T-helper 9 cell (primary cell): ENCODE results near the gene PITPNB.

Source experiments
- DNase-seq: peaks from one replicate; pipeline ENCODE4 v3.0.0-alpha.2; 2020

Gene PITPNB

GRCh38 chr22:27878541-27878940 is 40.5 kb downstream of the PITPNB start:
- DNase-seq = no peak

- no peak for DNase-seq
Measured at GRCh38 chr22:27877501-27877900, 41.6 kb downstream of the PITPNB start.

GRCh38 chr22:27876684-27877083 is 42.4 kb downstream of the PITPNB start:
- DNase-seq = no peak

- DNase-seq = no peak
Measured at GRCh38 chr22:27875951-27876350, 43.1 kb downstream of the PITPNB start.

GRCh38 chr22:27874764-27875163 is 44.3 kb downstream of the PITPNB start:
- DNase-seq = no peak

- DNase-seq = no peak
Measured at GRCh38 chr22:27874185-27874584, 44.9 kb downstream of the PITPNB start.

- no peak for DNase-seq
Measured at GRCh38 chr22:27873472-27873871, 45.6 kb downstream of the PITPNB start.

GRCh38 chr22:27872488-27872887 is 46.6 kb downstream of the PITPNB start:
- no peak for DNase-seq

- DNase-seq = no peak
Measured at GRCh38 chr22:27871306-27872014, 47.6 kb downstream of the PITPNB start.

GRCh38 chr22:27870234-27871191 is 48.5 kb downstream of the PITPNB start:
- DNase-seq = no peak

- DNase-seq = no peak
Measured at GRCh38 chr22:27868732-27869282, 50.2 kb downstream of the PITPNB start.

- no peak for DNase-seq
Measured at GRCh38 chr22:27867953-27868731, 50.9 kb downstream of the PITPNB start.

GRCh38 chr22:27867085-27867952 is 51.7 kb downstream of the PITPNB start:
- DNase-seq = no peak

GRCh38 chr22:27866135-27867084 is 52.6 kb downstream of the PITPNB start:
- no peak for DNase-seq

GRCh38 chr22:27865496-27865895 is 53.6 kb downstream of the PITPNB start:
- no peak for DNase-seq

GRCh38 chr22:27863556-27863955 is 55.5 kb downstream of the PITPNB start:
- DNase-seq = no peak

- no peak for DNase-seq
Measured at GRCh38 chr22:27863001-27863400, 56.1 kb downstream of the PITPNB start.

- no peak for DNase-seq
Measured at GRCh38 chr22:27859336-27859735, 59.7 kb downstream of the PITPNB start.

GRCh38 chr22:27858626-27859025 is 60.4 kb downstream of the PITPNB start:
- DNase-seq = no peak

- DNase-seq = no peak
Measured at GRCh38 chr22:27857443-27857842, 61.6 kb downstream of the PITPNB start.

GRCh38 chr22:27856386-27856785 is 62.7 kb downstream of the PITPNB start:
- no peak for DNase-seq
